HTERT RPE-1 (cell line): ENCODE data around the gene PKN1.
"Not testable (repeated sequence)": the region's sequence is repeated elsewhere in the genome, so short reads cannot be mapped to it uniquely, and the experiment has no call there.

Experiments
- in situ Hi-C: fragments of 300-500 bp; cut with MboI; formaldehyde crosslinking; loops from 4 replicates; pipeline ENCODE4 v1.14.3; 2020; ENCODE audit warnings: low sequenced_read_pairs

Gene PKN1

DNA sequence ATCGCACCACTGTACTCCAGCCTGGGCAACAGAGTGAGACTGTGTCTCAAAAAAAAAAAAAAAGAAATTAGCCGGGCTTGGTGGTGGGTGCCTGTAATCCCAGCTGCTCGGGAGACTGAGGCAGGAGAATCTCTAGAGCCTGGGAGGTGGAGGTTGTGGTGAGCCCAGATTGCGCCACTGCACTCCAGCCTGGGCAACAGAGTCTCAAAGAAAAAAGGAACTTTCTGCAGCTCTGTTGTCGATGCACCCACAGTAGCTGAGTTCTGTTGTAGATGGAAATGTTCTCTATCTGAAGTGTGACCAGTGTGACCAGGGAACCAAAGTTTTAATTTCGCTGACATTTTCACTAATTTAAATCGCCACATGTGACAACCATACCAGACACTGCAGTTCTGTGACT is 29.3 kb downstream of the PKN1 start:
- in situ Hi-C loops, result not testable (repeated sequence)

DNA sequence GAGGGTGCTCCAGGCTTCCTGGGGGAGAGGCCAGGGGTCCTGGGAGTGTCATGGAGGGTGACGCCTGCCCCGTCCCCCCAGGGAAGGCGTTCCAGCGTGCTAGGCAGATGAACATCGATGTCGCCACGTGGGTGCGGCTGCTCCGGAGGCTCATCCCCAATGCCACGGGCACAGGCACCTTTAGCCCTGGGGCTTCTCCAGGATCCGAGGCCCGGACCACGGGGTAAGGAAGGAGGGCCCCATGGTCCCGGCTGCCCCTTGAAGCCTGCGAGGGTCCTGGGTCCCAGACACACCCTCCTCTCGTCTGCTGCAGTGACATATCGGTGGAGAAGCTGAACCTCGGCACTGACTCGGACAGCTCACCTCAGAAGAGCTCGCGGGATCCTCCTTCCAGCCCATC is 30.6 kb downstream of the PKN1 start:
- in situ Hi-C loops, result no loop called here

DNA sequence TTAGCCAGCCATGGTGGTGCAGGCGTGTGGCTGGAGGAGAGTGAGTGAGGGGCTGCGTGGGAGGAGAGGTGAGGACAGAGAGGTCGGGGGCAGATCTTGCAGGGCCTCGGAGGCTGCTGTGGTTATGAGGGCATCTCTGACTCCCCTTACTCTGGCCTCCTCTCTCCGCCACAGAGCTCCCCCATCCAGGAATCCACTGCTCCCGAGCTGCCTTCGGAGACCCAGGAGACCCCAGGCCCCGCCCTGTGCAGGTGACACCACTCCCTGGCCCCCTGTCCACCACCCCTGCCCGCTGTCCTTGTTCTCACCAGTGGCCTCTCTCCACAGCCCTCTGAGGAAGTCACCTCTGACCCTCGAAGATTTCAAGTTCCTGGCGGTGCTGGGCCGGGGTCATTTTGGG is 34.3 kb downstream of the PKN1 start:
- in situ Hi-C loops, result no loop called here

DNA sequence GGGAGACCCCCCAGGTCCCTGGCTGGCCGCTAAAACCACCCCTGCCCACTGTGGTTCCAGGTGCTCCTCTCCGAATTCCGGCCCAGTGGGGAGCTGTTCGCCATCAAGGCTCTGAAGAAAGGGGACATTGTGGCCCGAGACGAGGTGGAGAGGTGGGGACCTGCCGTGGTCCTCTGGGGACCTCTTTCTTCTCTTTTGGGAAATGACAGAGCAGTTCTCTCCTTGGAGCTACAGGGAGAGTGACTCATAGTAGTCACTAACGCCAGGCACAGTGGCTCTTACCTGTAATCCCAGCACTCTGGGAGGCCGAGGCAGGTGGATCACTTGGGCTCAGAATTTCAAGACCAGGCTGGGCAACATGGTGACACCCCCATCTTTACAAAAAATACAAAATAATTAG is 34.7 kb downstream of the PKN1 start:
- in situ Hi-C loops, result no loop called here

DNA sequence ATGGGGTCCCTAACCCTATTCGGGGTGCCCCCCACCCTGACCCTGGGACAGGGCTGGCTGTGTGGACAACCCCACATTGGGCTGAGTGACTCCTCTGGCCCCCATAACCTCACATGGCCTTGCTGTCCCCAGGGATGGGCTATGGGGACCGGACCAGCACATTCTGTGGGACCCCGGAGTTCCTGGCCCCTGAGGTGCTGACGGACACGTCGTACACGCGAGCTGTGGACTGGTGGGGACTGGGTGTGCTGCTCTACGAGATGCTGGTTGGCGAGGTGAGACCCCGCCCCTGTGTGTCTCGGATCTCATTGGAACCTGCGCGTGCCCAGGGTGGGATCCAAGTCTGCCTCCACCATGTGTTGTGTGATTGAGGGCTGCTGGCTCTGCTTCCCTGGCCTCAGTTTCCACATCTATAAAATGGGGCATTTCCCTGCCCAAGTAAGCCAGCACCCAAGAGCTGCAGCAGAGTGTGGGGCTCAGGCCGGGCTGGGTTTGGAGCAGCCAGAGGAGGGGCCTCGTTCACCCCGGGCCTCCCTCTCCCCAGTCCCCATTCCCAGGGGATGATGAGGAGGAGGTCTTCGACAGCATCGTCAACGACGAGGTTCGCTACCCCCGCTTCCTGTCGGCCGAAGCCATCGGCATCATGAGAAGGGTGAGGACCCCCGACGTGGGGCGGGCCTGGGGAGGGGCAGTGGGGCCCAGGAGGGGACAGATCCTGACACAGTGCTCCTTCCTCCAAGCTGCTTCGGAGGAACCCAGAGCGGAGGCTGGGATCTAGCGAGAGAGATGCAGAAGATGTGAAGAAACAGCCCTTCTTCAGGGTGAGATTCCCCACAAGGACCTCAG is 37.1 kb downstream of the PKN1 start:
- in situ Hi-C loops, result no loop called here

DNA sequence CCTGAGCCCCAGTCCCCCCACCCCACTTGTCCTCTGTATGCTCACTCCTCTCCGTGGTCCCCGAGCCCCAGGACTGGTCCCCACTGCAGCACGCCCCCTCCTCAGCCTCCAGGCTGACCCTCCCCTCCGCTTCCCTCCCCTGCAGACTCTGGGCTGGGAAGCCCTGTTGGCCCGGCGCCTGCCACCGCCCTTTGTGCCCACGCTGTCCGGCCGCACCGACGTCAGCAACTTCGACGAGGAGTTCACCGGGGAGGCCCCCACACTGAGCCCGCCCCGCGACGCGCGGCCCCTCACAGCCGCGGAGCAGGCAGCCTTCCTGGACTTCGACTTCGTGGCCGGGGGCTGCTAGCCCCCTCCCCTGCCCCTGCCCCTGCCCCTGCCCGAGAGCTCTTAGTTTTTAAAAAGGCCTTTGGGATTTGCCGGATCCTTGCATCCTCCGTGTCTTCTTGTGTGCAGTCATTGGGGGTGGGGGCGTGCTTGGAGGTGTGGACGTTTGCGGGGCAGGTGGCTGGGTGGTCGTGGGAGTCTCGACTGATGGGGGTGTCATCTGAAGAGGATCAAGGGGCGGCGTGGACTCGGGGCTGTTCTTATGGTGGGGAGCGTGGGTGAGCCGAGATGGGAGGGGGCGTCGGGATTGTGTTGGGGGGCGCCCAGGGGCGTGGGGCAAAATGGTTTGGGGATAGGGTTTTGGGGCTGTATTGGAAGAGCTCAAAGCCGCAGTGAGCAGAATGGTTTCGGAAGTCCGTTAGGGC is 38.5 kb downstream of the PKN1 start:
- in situ Hi-C loops, result no loop called here

DNA sequence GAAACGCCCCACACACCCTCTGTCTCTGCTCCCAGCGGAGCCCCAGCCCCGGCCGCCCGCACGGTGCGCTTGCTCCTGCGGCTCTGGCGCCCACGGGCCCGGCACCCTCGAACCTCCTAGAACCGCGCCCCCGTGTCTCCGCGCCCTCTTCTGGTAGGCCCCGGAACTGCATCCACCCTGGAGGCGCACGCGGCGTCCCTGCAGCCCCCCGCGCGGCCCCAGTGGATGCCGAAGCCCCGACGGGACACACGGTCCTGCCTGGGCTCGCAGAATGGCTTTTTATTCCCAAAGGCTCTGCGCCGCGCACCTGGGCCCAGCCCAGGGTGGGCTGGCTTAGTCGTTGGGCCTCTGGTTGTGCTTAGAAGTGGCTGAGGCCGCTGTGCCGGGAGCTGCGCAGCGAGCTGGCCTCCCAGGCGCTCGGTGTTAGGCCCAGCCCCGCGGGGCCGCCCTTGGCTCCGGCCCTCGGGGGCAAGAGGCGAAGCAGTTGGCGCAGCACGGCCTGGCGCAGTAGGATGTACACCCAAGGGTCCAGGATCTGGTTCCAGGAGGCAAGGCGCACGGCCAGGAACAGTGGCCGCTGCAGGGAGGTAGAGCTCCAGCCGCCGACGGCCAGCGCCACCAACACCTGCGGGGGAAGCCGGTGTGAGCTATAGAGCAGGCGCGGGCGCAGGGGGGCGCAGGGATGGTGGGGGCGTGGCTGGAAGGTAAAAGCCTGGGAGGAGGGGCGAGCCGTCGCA is 39.3 kb downstream of the PKN1 start:
- in situ Hi-C loops, result no loop called here

DNA sequence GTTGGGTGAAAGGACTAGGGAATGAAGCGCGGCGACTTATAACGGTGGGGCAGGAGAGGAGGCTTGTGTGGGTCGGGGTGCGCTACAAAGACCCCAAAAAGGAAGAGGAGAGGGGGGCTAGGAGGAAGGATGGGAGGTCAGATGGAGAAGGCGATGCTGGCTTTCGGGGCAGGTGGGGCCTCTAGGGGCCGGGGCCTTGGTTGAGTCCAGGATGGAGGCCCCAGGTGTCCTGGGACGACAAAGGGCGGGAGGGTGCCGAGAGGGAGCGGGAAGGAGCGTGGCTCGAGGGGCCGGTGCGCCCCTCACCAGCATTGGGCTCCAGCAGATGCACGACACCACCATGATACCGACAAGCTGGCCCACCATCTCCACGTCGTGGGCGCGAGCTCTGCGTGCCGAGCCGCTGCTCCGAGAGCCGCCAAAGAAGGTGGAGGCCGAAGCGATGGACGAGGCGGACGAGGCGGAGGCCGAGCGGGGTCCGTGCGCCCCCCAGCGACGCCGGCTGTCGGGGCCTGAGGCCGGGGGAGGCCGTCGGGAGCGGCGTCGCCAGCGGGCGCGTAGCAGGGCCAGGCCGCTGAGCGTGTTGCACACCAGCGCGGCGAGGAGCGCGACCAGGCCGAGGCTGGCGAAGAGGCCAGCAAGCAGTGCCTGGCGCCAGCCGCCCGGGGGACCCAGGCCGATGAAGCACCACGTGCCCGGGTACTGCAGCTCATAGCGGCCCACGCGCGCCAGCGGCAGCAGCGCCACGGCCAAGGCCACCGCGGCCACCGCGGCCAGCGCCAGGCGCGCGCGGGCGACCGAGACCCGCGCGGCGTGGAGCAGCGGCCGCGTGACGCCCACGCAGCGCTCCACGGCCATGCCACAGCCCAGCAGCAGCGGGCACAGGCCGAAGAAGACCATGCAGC is 40.2 kb downstream of the PKN1 start:
- in situ Hi-C loops, result no loop called here

DNA sequence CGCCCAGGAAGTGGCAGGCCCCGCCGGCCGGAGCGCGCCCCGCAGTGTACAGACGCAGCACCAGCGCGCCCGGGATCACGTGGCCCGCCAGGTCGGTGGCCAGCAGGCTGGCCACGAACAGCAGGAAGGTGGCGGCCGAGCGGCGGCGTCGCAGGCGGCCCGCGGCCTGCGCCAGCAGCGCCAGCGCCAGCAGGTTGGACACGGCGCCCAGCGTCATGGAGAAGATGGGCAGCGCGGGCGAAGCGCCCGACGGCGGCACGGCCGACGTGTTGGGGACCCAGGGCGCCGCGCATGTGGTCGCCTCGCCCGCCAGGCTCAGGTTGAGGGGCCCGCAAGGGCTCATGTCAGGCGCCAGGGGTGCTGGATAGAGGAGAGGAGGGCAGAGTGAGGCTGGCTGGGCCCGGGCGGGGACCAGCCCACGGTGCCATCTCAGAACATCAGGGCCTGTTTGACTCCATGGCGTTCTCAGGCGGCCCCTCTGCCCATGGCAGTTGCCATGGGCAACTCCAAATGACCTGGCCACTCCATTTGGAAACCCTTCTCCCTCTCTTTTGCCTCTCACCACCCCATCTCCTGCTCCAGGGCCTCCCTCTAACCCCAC is 41.0 kb downstream of the PKN1 start:
- in situ Hi-C loops, result no loop called here

DNA sequence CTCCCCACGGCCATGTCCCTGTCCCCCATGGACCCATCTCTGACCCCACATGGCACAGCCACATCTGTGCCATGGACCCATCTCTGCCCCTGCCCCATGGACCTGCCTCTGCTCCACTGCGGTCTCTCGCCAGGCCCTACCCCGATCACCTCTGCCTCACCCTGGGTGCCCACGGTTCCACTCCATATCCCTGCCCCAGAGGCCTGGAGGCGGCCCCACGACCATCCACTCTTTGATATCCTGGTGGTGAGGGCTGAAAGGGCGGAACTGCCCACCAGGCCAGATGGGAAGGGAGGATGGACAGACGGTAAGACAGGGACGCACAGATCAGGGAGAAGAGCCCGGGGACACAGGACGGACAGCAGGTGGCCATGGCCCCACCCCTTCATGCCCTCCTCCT is 41.7 kb downstream of the PKN1 start:
- in situ Hi-C loops, result no loop called here

DNA sequence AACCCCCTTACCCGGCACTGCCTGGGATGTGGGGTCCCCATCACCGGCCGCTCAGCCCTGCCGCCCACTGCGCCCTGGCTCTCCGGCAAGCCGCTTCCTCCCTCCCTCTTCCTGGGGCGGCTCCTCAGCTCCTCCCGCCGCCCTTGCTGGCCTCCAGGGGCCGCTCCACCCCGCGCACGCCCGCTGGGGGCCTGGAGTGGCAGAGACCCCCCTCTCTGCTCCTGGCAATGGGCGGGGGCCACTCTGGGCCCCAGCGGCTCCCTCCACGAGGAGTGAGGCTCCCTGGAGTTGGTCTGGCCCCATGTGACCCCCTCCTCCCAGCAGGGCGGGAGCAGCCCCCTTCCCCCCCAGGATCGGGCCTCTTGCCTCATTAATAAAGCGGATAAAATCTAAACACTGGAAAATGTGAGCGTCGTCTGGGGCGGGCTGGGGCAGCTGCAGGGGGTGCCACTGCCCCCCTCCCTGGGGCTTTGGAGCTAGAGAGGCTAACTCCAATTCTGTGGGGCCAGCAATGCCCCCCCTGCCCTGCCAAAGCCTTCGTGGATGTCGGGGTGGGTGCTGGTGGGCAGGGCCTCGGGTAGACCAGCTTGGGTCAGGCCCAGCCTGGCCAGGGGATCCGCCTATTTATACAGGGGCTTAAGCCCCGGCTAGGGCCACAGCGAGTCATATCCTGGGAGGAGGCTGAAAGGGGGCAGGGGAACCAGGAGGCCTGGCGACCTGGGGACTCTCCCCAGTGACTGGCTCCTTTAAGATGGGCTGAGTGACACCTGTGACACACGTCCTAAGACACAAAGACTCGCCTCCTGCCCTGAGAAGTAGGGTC is 42.4 kb downstream of the PKN1 start, which contains the start of gene PTGER1:
PTGER1 (minus strand) TSS at position 104 of the 823 bp plus-strand sequence. CDS start 1,034 bp downstream, outside the sequence.
- in situ Hi-C loops, result no loop called here

DNA sequence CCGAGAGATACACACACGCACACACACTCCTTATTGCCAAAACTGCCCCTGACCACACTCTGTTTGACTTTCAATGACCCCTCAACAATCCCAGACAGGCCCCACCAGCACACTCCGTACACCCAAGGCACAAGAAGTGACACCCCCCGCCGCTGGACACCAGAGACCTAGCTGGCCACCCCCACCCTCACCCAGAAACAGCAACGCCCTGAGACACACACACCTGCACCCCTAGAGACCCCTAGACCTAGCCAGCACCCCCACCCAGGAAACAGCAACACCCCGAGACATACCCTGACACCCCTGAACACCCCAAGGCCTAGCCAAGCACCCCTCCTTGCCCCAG is 43.2 kb downstream of the PKN1 start:
- in situ Hi-C loops, result no loop called here

DNA sequence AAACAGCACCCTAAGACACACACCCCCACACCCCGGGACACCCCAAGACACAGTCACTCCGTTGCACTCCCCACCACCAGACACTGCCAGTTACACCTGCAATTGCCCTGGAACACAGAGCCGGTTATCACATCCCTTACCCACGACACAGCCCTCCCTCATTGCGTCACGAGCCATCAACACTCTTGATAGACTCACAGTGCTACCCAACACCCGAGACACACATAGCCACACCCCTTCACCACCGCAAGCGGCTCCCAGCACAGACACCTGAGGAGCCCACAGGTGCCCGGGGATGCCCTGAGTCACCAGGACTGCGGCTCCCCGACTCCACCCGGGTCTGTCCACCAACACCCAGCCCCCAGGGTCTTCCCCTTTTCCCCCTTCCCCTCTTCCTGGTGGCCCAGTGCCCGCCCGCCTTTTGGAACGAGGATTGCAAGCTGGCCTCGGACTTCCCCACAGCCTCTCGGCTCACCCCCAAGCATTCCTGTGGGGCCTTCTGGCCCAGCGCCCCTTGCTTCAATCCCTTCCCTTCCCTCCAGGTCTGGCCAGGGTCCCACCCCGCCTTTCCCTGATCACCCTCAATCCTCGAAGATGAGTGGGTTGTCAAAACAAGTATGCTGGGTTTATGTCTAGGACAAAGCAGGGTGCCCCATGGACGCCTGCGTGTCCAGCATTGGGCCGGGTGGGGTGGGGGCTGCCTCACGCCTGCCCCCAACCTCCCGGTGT is 43.7 kb downstream of the PKN1 start:
- in situ Hi-C loops, result no loop called here

DNA sequence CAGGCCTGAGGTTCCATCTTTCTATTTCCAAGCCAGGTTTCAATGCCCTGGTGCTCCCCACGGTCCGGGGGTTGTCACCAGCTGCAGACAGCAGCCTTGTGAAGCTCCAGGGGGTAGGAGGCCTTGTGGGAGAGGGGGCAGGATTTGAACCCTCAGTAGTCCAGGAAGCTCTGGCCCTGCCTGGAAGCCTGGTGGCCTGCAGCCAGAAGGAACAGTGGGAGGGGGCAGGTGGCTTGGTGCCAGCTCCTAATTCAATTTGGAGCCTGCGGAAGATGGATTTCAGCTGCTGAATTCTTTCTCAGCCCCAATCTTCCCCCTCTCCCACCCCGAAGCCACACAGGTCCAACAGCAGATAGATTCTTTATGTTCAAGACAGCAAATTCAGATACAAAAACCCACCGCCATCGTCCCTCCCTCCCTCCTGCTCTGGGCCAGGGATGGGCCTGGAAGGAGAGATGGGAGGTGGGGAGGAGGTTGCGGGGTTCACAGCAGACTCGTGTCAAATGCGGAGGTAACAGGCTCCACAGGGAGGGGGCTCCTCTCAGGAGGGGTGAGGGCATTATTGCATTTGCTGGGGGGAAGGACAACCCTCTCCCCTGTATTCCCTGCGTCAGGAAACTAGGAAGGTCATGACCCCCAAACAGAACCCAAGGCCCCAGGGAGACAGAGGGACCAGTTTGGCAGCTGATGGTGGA is 44.5 kb downstream of the PKN1 start:
- in situ Hi-C loops, result no loop called here

DNA sequence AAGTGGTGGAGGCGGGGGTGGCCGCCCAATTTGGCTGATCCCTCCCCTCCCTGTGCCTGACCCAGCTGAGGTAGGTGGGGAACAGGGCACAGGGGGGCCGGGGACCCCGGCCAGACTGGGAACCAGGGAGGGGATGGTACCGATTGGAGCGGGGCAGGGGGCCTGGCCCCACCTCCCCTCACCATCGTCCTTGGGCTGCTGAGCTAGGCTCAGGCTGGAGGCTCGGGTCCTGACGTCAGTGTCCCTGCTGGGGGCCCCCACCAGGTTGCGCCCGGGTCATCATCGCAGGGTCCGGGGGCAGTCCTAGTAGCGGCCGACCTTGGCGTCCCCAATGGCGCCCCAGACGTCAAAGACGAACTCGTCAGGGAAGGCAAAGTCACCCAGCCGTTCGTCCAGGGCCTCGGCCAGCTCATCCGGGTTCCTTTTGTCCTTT is 45.0 kb downstream of the PKN1 start:
- in situ Hi-C loops, result no loop called here

DNA sequence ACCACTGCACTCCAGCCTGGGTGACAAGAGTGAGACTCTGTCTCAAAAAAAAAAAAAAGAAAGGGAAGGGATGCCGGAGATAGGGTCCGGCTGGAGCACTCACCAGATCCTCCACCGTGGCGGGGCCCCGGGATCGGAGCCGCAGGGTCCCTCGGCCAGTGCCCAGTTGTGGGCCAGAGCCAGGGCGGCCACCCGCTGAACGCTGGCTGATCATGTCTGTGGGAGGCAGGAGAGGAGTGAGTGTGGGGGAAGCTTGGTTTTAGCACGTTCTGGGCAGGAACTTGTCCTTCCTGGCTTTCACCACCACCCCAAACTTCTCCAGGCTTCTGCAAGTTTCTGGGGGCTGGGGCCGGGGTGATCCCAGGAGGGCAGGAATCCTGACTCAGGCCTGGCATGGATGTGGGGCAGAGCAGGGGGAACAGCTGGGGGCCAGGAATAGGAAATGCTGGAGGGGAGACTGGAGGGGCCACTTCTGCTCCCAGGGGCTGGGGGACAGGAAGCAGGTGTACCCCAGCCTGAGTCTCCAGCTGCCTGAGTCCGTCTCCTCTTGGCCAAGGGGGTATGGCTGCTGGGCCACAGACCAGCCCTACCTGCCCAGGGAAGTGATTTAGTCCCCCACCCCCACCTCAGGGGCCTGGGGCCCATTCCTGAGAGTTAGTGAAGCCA is 46.3 kb downstream of the PKN1 start:
- in situ Hi-C loops, result no loop called here

DNA sequence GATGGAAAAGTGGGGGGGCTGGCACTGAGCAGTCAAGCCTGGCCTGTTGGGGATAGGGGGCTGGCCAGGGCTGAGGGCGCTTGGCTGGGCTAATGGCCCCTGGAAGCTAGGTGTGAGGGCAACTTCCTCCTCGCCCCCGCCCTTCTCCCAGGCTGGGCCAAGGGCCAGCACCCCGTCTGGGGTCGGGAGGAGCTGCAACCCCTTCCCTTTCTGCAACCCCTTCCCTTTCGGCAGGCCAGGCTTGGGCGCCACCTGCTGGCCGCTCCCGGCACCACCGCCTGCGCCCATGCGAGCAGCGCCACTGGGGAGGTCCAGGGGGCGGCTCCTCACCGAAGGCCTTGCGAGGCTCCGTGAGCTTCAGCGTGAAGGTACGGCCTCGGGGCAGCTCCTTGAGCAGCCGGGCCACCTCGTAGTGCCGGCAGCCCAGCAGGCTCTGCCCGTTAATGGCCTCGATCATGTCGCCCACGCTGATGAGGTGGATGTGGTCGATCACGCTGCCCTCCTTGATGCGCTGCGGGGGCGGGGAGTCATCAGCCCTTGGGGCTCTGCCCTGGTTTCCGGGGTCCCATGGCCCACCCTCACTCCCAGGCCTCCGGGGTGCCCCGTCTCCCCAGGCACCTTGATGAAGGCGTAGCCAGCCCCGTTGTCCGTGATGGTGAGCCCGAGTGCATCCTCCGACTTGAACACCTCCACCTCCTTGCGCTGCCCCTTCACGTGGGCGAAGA is 47.0 kb downstream of the PKN1 start:
- in situ Hi-C loops, result no loop called here
